SK-N-SH (cell line): ENCODE data around the gene DCHS2. TPM values are rescaled to one million over a fixed set of nuclear protein-coding genes. Genes with fewer than 3 reads are reported as not detected.

Experiments used
- CTCF ChIA-PET: fragments of 300-600, 350-600 bp; formaldehyde crosslinking; extraction: SDS; loops from one replicate; lab custom pipeline; 2021; lab: Yijun Ruan, JAX
- POLR2A ChIA-PET: fragments of 350-600 bp; sonication (Branson Sonifier 250); formaldehyde crosslinking; extraction: SDS; loops from one replicate; lab custom pipeline; 2020; ENCODE audit warnings: antibody characterized with exemption, inconsistent platforms; lab: Yijun Ruan, JAX
- DNase-seq: peaks from one replicate; pipeline ENCODE4 v3.0.0; 2012
- H2AFZ ChIP-seq: fragments of 200-600 bp; sonication (generic); 2 replicates; pipeline ENCODE4 v1.8.1; 2016; ENCODE audit warnings: antibody characterized with exemption, mild to moderate bottlenecking, low read depth
- H3F3A ChIP-seq: fragments of 200-600 bp; sonication (generic); replicated peaks from 2 replicates; pipeline ENCODE3; 2016; ENCODE audit warnings: antibody characterized with exemption, mild to moderate bottlenecking; ENCODE audit not compliant: insufficient read depth
- H3K27ac ChIP-seq, 2 experiments: fragments of 200-500 bp in 1 of 2; fragments of 200-600 bp in 1 of 2; sonication (Bioruptor generic) in 1 of 2; sonication (generic), shearing (Covaris generic) in 1 of 2; 2 replicates each; pipeline versions ENCODE4 v1.5.1 to v1.6.1; 2014 to 2016; ENCODE audit warnings: low read depth in 2 of 2, inconsistent platforms in 1 of 2, low read length in 1 of 2, mild to moderate bottlenecking in 1 of 2, mixed read lengths in 1 of 2
- H3K27me3 ChIP-seq: fragments of 200-600 bp; sonication (generic), shearing (Covaris generic); 2 replicates; pipeline ENCODE4 v1.6.1; 2016; ENCODE audit warnings: mixed run types; ENCODE audit not compliant: insufficient read depth
- H3K36me3 ChIP-seq, 2 experiments: fragments of 200-500 bp in 1 of 2; fragments of 200-600 bp in 1 of 2; sonication (Bioruptor generic) in 1 of 2; sonication (generic) in 1 of 2; replicated peaks in 1 of 2; 2 replicates each; pipeline versions ENCODE3 to v1.5.1; 2014 to 2016; ENCODE audit warnings: low read length in 1 of 2, mild to moderate bottlenecking in 1 of 2; ENCODE audit not compliant: insufficient read depth in 2 of 2, control insufficient read depth in 1 of 2
- H3K4me1 ChIP-seq, 2 experiments: fragments of 200-500 bp in 1 of 2; fragments of 200-600 bp in 1 of 2; sonication (Bioruptor generic) in 1 of 2; sonication (generic), shearing (Covaris generic) in 1 of 2; 2 replicates each; pipeline versions ENCODE4 v1.5.1 to v1.6.1; 2014 to 2016; ENCODE audit warnings: low read depth in 1 of 2, low read length in 1 of 2, mixed run types in 1 of 2; ENCODE audit not compliant: insufficient read depth in 2 of 2, control insufficient read depth in 1 of 2
- H3K4me2 ChIP-seq: fragments of 200-600 bp; sonication (generic), shearing (Covaris generic); 2 replicates; pipeline ENCODE4 v1.6.1; 2017; ENCODE audit warnings: mixed run types
- H3K4me3 ChIP-seq, 2 experiments: fragments of 200-500 bp in 1 of 2; fragments of 200-600 bp in 1 of 2; sonication (Bioruptor generic) in 1 of 2; sonication (generic), shearing (Covaris generic) in 1 of 2; 2 replicates each; pipeline versions ENCODE4 v1.5.1 to v1.8.1; 2014 to 2016; ENCODE audit warnings: low read depth in 2 of 2, inconsistent platforms in 1 of 2, low read length in 1 of 2, mild to moderate bottlenecking in 1 of 2, mixed read lengths in 1 of 2, moderate library complexity in 1 of 2
- H3K79me2 ChIP-seq: fragments of 200-600 bp; sonication (generic); 2 replicates; pipeline ENCODE4 v1.8.1; 2017; ENCODE audit warnings: mild to moderate bottlenecking; ENCODE audit not compliant: insufficient read depth
- H3K9ac ChIP-seq: fragments of 200-600 bp; sonication (generic); 2 replicates; pipeline ENCODE4 v1.6.1; 2017; ENCODE audit warnings: mixed run types
- H3K9me2 ChIP-seq: fragments of 200-600 bp; sonication (generic); 2 replicates; pipeline ENCODE4 v1.6.1; 2017; ENCODE audit warnings: mixed run types
- H3K9me3 ChIP-seq: fragments of 200-600 bp; sonication (generic); 2 replicates; pipeline ENCODE4 v1.6.1; 2017; ENCODE audit warnings: mixed run types, mild to moderate bottlenecking, moderate library complexity
- H4K20me1 ChIP-seq: fragments of 200-600 bp; sonication (generic); 2 replicates; pipeline ENCODE4 v1.6.1; 2017; ENCODE audit warnings: mild to moderate bottlenecking, mixed run types; ENCODE audit not compliant: insufficient read depth
- CHD2 ChIP-seq: fragments of 150-350 bp; IDR thresholded peaks from 2 replicates; pipeline ENCODE4 v1.6.1; 2018; ENCODE audit warnings: low read length; ENCODE audit not compliant: partially characterized antibody
- EP300 ChIP-seq, 2 experiments: IDR thresholded peaks; 2 replicates each; pipeline versions ENCODE4 v1.4.0 to v1.6.1; 2012; ENCODE audit warnings: borderline replicate concordance in 1 of 2, low read depth in 1 of 2, low read length in 1 of 2
- EZH2phosphoT487 ChIP-seq: fragments of 200-600 bp; sonication (generic); IDR thresholded peaks from 2 replicates; pipeline ENCODE4 v1.6.1; 2017; ENCODE audit warnings: low read depth, mixed run types, mild to moderate bottlenecking, antibody characterized with exemption, moderate library complexity, borderline replicate concordance
- FOSL2 ChIP-seq: IDR thresholded peaks from 2 replicates; pipeline ENCODE4 v1.4.0; 2012; ENCODE audit warnings: low read depth, mild to moderate bottlenecking, moderate library complexity, borderline replicate concordance
- FOXJ3 ChIP-seq: sonication (generic); formaldehyde crosslinking; IDR thresholded peaks from 2 replicates; pipeline ENCODE4 v1.5.1; 2020; ENCODE audit warnings: mild to moderate bottlenecking, missing genetic modification reagents
- GABPA ChIP-seq: IDR thresholded peaks from 2 replicates; pipeline ENCODE4 v1.4.0; 2012; ENCODE audit warnings: low read depth, mild to moderate bottlenecking
- GATA2 ChIP-seq: sonication (generic); formaldehyde crosslinking; IDR thresholded peaks from 2 replicates; pipeline ENCODE4 v1.5.0; 2020; ENCODE audit warnings: mild to moderate bottlenecking, missing genetic modification reagents
- JUND ChIP-seq: IDR thresholded peaks from 2 replicates; pipeline ENCODE4 v1.4.0; 2012
- MXI1 ChIP-seq: IDR thresholded peaks from 2 replicates; pipeline ENCODE4 v1.6.1; 2012; ENCODE audit warnings: mild to moderate bottlenecking, low read depth, low read length, improper control_type of control experiment
- NFIC ChIP-seq: IDR thresholded peaks from 2 replicates; pipeline ENCODE4 v1.4.0; 2012; ENCODE audit warnings: borderline replicate concordance
- POLR2AphosphoS5 ChIP-seq: IDR thresholded peaks from 2 replicates; pipeline ENCODE4 v1.6.1; 2012; ENCODE audit warnings: low read depth, low read length
- RAD21 ChIP-seq: IDR thresholded peaks from 2 replicates; pipeline ENCODE4 v1.6.1; 2012; ENCODE audit warnings: mild to moderate bottlenecking, low read length
- RXRA ChIP-seq: IDR thresholded peaks from 2 replicates; pipeline ENCODE4 v1.4.0; 2012; ENCODE audit warnings: low read depth, mild to moderate bottlenecking, borderline replicate concordance
- SIN3A ChIP-seq: IDR thresholded peaks from 2 replicates; pipeline ENCODE4 v1.6.1; 2012; ENCODE audit warnings: low read depth, mild to moderate bottlenecking, low read length, moderate library complexity, borderline replicate concordance
- TAF1 ChIP-seq: IDR thresholded peaks from 2 replicates; pipeline ENCODE4 v1.6.1; 2012; ENCODE audit warnings: low read depth, mild to moderate bottlenecking, low read length, moderate library complexity, borderline replicate concordance
- TCF12 ChIP-seq: IDR thresholded peaks from 2 replicates; pipeline ENCODE4 v1.4.0; 2012
- YY1 ChIP-seq: IDR thresholded peaks from 2 replicates; pipeline ENCODE4 v1.4.0; 2012; ENCODE audit warnings: low read depth, mild to moderate bottlenecking
- WGBS: methylation state at CpG from one replicate; pipeline ENCODE4 v1.1.6; 2017; ENCODE audit warnings: low lambda C conversion rate; 5-methylcytosine and 5-hydroxymethylcytosine counted together
- polyA plus RNA-seq, 3 experiments: library from polyadenylated mRNA; depleted of rRNA; stranded (reverse); fragments of >200 nt; gene quantifications; 2 replicates each; pipeline ENCODE4 v1.2.3, GENCODE V29; 2012
- TF ChIP-seq, protein P1 (sequence below): IDR thresholded peaks from 2 replicates; pipeline ENCODE4 v1.4.0; 2012; ENCODE audit warnings: low read depth, borderline replicate concordance
- TF ChIP-seq, protein P2 (sequence below): fragments of 150-350 bp; IDR thresholded peaks from 2 replicates; pipeline ENCODE4 v1.6.1; 2017; ENCODE audit warnings: antibody characterized with exemption, low read length, low read depth, borderline replicate concordance
- TF ChIP-seq, protein P3 (sequence below): fragments of 150-350 bp; IDR thresholded peaks from 2 replicates; pipeline ENCODE4 v1.6.1; 2016; ENCODE audit warnings: mild to moderate bottlenecking, low read depth, low read length
- TF ChIP-seq, protein P4 (sequence below): fragments of 200-600 bp; sonication (generic); IDR thresholded peaks from 2 replicates; pipeline ENCODE4 v1.6.1; 2017; ENCODE audit warnings: antibody characterized with exemption, mild to moderate bottlenecking, moderate library complexity

DCHS2 gene
- polyA plus RNA-seq, 1 of the 3 experiments (the other 2 are of a cell fraction), result not detected

DNA sequence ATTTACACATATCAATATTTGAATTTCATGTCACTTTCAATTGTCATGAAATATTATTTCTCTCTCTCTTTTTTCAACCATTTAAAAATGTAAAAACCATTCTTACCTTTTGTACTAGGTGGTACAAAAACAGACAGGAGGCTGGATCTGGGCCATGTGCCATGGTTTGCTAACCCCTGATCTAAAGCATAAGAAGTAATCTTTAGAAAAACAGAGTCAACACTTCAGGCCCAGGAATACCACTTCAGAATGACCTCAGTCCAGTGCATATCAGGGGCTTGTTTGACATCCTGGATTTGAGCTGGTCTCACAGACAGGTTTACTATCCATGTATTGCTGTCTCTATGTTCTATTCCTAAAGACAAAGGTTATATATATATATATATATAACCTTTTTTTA is 102.5 kb downstream of the DCHS2 start:
- ChIA-PET CTCF (no interaction called here), POLR2A (no interaction called here)
- Histone ChIP-seq H3K9me3 (no peaks in the 10 kb centered on the region), H3K4me3 (no peak overlapping the region), H3K36me3 (no peaks in the 10 kb centered on the region), H2AFZ (no peak overlapping the region), H3K9ac (no peak overlapping the region), H3K27me3 (no peaks in the 10 kb centered on the region), H4K20me1 (no peaks in the 10 kb centered on the region), H3K9me2 (no peaks in the 10 kb centered on the region), H3K27ac (no peak overlapping the region), H3F3A (no peaks in the 10 kb centered on the region), H3K4me2 (no peak overlapping the region), H3K4me1 (no peaks in the 10 kb centered on the region), H3K79me2 (no peaks in the 10 kb centered on the region)
- no peak for TF ChIP-seq EP300 (IDR thresholded peaks at IDR 0.05; ENCODE audit: borderline replicate concordance in 1 of 2, low read depth in 1 of 2, low read length in 1 of 2)
- TF ChIP-seq, protein P1, sequence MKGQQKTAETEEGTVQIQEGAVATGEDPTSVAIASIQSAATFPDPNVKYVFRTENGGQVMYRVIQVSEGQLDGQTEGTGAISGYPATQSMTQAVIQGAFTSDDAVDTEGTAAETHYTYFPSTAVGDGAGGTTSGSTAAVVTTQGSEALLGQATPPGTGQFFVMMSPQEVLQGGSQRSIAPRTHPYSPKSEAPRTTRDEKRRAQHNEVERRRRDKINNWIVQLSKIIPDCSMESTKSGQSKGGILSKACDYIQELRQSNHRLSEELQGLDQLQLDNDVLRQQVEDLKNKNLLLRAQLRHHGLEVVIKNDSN, result no peak
- TF ChIP-seq RAD21, result no peak
- TF ChIP-seq, protein P2, sequence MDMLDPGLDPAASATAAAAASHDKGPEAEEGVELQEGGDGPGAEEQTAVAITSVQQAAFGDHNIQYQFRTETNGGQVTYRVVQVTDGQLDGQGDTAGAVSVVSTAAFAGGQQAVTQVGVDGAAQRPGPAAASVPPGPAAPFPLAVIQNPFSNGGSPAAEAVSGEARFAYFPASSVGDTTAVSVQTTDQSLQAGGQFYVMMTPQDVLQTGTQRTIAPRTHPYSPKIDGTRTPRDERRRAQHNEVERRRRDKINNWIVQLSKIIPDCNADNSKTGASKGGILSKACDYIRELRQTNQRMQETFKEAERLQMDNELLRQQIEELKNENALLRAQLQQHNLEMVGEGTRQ, result no peak
- no peak for TF ChIP-seq MXI1
- no peak for TF ChIP-seq TCF12
- TF ChIP-seq, protein P3, sequence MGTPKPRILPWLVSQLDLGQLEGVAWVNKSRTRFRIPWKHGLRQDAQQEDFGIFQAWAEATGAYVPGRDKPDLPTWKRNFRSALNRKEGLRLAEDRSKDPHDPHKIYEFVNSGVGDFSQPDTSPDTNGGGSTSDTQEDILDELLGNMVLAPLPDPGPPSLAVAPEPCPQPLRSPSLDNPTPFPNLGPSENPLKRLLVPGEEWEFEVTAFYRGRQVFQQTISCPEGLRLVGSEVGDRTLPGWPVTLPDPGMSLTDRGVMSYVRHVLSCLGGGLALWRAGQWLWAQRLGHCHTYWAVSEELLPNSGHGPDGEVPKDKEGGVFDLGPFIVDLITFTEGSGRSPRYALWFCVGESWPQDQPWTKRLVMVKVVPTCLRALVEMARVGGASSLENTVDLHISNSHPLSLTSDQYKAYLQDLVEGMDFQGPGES, result no peak
- no peak for TF ChIP-seq SIN3A
- no peak for DNase-seq

DNA sequence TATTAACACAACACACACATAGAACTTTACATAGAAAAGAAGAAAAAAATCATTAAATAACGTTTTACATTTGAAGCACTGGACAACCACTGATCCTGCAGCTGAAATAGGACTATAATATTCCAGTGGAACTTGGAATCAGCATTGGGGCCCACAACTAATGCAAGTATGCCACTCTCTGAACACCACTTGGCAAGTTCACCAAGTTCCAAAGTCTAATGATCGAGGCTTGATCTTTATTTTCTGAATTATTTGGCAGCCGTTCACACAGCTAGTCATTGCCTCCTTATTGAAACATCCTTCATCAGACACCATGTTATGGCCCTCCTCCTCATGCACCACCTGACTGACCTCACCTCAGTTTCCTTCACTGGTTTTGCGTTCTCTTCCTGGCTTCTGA is 107.6 kb downstream of the DCHS2 start:
- TF ChIP-seq FOSL2, result no peak
- no peak for TF ChIP-seq RXRA
- no peak for TF ChIP-seq NFIC
- TF ChIP-seq SIN3A, result no peak
- TF ChIP-seq GATA2 (CRISPR knock-in tag), result no peak
- no peak for TF ChIP-seq POLR2AphosphoS5
- no peak for TF ChIP-seq FOXJ3 (CRISPR knock-in tag)
- no peak for TF ChIP-seq RAD21
- no peak for TF ChIP-seq TAF1
- TF ChIP-seq GABPA, result no peak
- TF ChIP-seq MXI1, result no peak
- no peak for TF ChIP-seq JUND
- TF ChIP-seq CHD2, result no peak
- TF ChIP-seq YY1, result no peak
- TF ChIP-seq, protein P2, result no peak
- TF ChIP-seq, protein P4, sequence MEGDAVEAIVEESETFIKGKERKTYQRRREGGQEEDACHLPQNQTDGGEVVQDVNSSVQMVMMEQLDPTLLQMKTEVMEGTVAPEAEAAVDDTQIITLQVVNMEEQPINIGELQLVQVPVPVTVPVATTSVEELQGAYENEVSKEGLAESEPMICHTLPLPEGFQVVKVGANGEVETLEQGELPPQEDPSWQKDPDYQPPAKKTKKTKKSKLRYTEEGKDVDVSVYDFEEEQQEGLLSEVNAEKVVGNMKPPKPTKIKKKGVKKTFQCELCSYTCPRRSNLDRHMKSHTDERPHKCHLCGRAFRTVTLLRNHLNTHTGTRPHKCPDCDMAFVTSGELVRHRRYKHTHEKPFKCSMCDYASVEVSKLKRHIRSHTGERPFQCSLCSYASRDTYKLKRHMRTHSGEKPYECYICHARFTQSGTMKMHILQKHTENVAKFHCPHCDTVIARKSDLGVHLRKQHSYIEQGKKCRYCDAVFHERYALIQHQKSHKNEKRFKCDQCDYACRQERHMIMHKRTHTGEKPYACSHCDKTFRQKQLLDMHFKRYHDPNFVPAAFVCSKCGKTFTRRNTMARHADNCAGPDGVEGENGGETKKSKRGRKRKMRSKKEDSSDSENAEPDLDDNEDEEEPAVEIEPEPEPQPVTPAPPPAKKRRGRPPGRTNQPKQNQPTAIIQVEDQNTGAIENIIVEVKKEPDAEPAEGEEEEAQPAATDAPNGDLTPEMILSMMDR, result no peak
- TF ChIP-seq, protein P3, result no peak
- no peak for TF ChIP-seq EZH2phosphoT487
- no peaks in the 10 kb centered on the region for H3K4me1 ChIP-seq
- H3K27ac ChIP-seq, result no peak overlapping the region
- POLR2A ChIA-PET, result no interaction called here
- H3K9me3 ChIP-seq, result no peaks in the 10 kb centered on the region
- CTCF ChIA-PET, result no interaction called here
- no peaks in the 10 kb centered on the region for H3K27me3 ChIP-seq
- no peak overlapping the region for H2AFZ ChIP-seq
- H4K20me1 ChIP-seq, result no peaks in the 10 kb centered on the region
- H3K9ac ChIP-seq, result no peak overlapping the region
- H3F3A ChIP-seq, result no peaks in the 10 kb centered on the region
- no peak overlapping the region for H3K4me2 ChIP-seq
- no peaks in the 10 kb centered on the region for H3K9me2 ChIP-seq
- H3K79me2 ChIP-seq, result no peaks in the 10 kb centered on the region
- WGBS, result 2% methylated on average over 4 of the region's 4 CpGs
- no peak for DNase-seq
- H3K4me3 ChIP-seq, result no peak overlapping the region
- no peaks in the 10 kb centered on the region for H3K36me3 ChIP-seq
